Peyer's patch (tissue), 4 donors: ENCODE measurements around the gene NAA50.

Experiments
- CTCF ChIP-seq, 6 experiments: fragments of 450-650 bp in 4 of 6; fragments of 200-600 bp in 2 of 6; sonication (generic) in 1 of 6; IDR thresholded peaks; one replicate each; pipeline ENCODE4 v1.5.1; 2017 to 2019; ENCODE audit warnings: antibody characterized with exemption in 6 of 6, mild to moderate bottlenecking in 3 of 6, moderate library complexity in 1 of 6
- POLR2A ChIP-seq, 2 donors: fragments of 450-650 bp; IDR thresholded peaks; one replicate each; pipeline ENCODE4 v1.5.1; 2017; ENCODE audit warnings: antibody characterized with exemption in 2 of 2, mild to moderate bottlenecking in 2 of 2, moderate library complexity in 2 of 2

- TF ChIP-seq POLR2A (IDR thresholded peaks at IDR 0.05) (no peak), CTCF (IDR thresholded peaks at IDR 0.05) (no peak)
Observed at GRCh38 chr3:113684271-113684819, 61.7 kb downstream of the NAA50 start.
